NCI-H1092 treated with DMSO at 0.1 percent for 48 hours (cell line): ENCODE measurements around the gene CDHR1.

ENCODE experiments used
- DNase-seq: peaks from one replicate; lab custom pipeline; 2025; lab: John Stamatoyannopoulos, UW

The CDHR1 gene

GRCh38 chr10:84233940-84234339 is 39.6 kb downstream of the CDHR1 start:
- no peak for DNase-seq

GRCh38 chr10:84234479-84234878 is 40.1 kb downstream of the CDHR1 start:
- no peak for DNase-seq

- DNase-seq = no peak
These were observed 40.8 kb downstream of the CDHR1 start for GRCh38 chr10:84235096-84235495.

- DNase-seq = no peak
These were observed 42.5 kb downstream of the CDHR1 start for GRCh38 chr10:84236807-84237198.

GRCh38 chr10:84237199-84238051 is 43.1 kb downstream of the CDHR1 start:
- DNase-seq = no peak

GRCh38 chr10:84238909-84239308 is 44.6 kb downstream of the CDHR1 start:
- no peak for DNase-seq

GRCh38 chr10:84241185-84241790 is 47.0 kb downstream of the CDHR1 start, which contains the start of gene LRIT1:
TSS of gene LRIT1 (minus strand) at chr10:84241546. CDS start at chr10:84241439, 107 bp downstream.
- DNase-seq = no peak

GRCh38 chr10:84243759-84244158 is 49.4 kb downstream of the CDHR1 start:
- no peak for DNase-seq

- peak; percentile 33 for DNase-seq
These were observed 50.4 kb downstream of the CDHR1 start, which contains the start of gene RGR for GRCh38 chr10:84244651-84245270. TSS of gene RGR (plus strand) at chr10:84245053. CDS start at chr10:84245091, 38 bp downstream.

- no peak for DNase-seq
These were observed 53.2 kb downstream of the CDHR1 start for GRCh38 chr10:84247496-84247895.

- no peak for DNase-seq
These were observed 54.5 kb downstream of the CDHR1 start for GRCh38 chr10:84248794-84249193.

- DNase-seq = no peak
These were observed 60.5 kb downstream of the CDHR1 start for GRCh38 chr10:84254552-84255478.

GRCh38 chr10:84256510-84257342 is 62.4 kb downstream of the CDHR1 start:
- DNase-seq = peak; percentile 26

- no peak for DNase-seq
These were observed 63.1 kb downstream of the CDHR1 start for GRCh38 chr10:84257343-84258020.

GRCh38 chr10:84258034-84258695 is 63.8 kb downstream of the CDHR1 start:
- DNase-seq = no peak

GRCh38 chr10:84261236-84261915 is 67.0 kb downstream of the CDHR1 start:
- DNase-seq = no peak

GRCh38 chr10:84262190-84262956 is 68.0 kb downstream of the CDHR1 start:
- DNase-seq = no peak

- no peak for DNase-seq
These were observed 69.4 kb downstream of the CDHR1 start for GRCh38 chr10:84263716-84264115.
